Measurements from ENCODE around the gene KLK4.

KLK4 gene

DNA sequence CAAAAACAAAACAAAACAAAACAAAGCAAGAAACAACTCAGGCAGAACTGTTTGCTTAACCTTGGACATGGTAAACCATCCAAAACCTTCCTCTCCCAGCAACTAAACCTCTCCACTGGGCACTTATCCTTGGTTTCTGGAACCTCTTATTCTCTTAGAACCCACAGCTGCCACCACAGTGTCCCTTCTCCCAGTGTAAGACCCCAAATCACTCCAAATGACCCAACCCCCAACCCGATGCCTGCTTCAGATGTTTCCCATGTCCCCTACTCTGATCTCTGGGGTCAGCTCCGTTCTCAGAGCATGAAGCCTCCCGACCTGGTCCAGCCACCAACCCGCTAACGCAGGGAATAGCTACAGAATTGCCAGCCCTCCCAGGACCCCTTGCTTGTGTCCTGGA, 37.0 kb downstream of the KLK4 start:
- TF ChIP-seq, protein P1, sequence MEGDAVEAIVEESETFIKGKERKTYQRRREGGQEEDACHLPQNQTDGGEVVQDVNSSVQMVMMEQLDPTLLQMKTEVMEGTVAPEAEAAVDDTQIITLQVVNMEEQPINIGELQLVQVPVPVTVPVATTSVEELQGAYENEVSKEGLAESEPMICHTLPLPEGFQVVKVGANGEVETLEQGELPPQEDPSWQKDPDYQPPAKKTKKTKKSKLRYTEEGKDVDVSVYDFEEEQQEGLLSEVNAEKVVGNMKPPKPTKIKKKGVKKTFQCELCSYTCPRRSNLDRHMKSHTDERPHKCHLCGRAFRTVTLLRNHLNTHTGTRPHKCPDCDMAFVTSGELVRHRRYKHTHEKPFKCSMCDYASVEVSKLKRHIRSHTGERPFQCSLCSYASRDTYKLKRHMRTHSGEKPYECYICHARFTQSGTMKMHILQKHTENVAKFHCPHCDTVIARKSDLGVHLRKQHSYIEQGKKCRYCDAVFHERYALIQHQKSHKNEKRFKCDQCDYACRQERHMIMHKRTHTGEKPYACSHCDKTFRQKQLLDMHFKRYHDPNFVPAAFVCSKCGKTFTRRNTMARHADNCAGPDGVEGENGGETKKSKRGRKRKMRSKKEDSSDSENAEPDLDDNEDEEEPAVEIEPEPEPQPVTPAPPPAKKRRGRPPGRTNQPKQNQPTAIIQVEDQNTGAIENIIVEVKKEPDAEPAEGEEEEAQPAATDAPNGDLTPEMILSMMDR (IDR thresholded peaks at IDR 0.05; ENCODE audit: insufficient read depth, low read length, poor library complexity, severe bottlenecking) = no peak
- H3K36me3 ChIP-seq (ENCODE audit: control insufficient read depth, insufficient read depth, low read length) = no peaks in the 10 kb centered on the region
- no peaks in the 10 kb centered on the region for H3K27me3 ChIP-seq (replicated peaks; ENCODE audit: control insufficient read depth, insufficient read depth, low read length)
- DNase-seq (ENCODE audit: extremely low read depth, insufficient read length) = no peak
- H3K4me3 ChIP-seq (replicated peaks; ENCODE audit: low read depth, low read length) = no peak overlapping the region

DNA sequence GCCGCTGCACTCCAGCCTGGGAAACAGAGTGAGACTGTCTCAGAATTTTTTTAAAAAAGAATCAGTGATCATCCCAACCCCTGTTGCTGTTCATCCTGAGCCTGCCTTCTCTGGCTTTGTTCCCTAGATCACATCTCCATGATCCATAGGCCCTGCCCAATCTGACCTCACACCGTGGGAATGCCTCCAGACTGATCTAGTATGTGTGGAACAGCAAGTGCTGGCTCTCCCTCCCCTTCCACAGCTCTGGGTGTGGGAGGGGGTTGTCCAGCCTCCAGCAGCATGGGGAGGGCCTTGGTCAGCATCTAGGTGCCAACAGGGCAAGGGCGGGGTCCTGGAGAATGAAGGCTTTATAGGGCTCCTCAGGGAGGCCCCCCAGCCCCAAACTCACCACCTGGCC, 38.1 kb downstream of the KLK4 start, which contains the start of gene KLK2:
Gene KLK2, plus strand, starts transcription at position 384 of the 400 bp plus-strand sequence. CDS start 35 bp downstream, outside the sequence.
- Histone ChIP-seq H3K4me3 (replicated peaks; ENCODE audit: low read depth, low read length) (no peak within 1 kb of the TSS), H3K27me3 (replicated peaks; ENCODE audit: control insufficient read depth, insufficient read depth, low read length) (no peaks in the 10 kb centered on the region), H3K36me3 (ENCODE audit: control insufficient read depth, insufficient read depth, low read length) (no peaks in the 10 kb centered on the region)
- no peak for DNase-seq (ENCODE audit: extremely low read depth, insufficient read length)
- TF ChIP-seq, protein P1 (IDR thresholded peaks at IDR 0.05; ENCODE audit: insufficient read depth, low read length, poor library complexity, severe bottlenecking) = no peak

DNA sequence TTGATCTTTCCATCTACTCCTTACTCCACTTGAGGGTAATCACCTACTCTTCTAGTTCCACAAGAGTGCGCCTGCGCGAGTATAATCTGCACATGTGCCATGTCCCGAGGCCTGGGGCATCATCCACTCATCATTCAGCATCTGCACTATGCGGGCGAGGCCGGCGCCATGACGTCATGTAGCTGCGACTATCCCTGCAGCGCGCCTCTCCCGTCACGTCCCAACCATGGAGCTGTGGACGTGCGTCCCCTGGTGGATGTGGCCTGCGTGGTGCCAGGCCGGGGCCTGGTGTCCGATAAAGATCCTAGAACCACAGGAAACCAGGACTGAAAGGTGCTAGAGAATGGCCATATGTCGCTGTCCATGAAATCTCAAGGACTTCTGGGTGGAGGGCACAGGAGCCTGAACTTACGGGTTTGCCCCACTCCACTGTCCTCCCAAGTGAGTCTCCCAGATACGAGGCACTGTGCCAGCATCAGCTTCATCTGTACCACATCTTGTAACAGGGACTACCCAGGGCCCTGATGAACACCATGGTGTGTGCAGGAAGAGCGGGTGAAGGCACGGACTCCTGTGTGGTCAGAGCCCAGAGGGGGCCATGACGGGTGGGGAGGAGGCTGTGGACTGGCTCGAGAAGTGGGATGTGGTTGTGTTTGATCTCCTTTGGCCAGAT, 40.6 kb downstream of the KLK4 start:
- H3K4me3 ChIP-seq (replicated peaks; ENCODE audit: low read depth, low read length) = peak overlapping the region; percentile 49
- no peaks in the 10 kb centered on the region for H3K36me3 ChIP-seq (ENCODE audit: control insufficient read depth, insufficient read depth, low read length)
- TF ChIP-seq, protein P1 (IDR thresholded peaks at IDR 0.05; ENCODE audit: insufficient read depth, low read length, poor library complexity, severe bottlenecking) = peak; percentile 79
- DNase-seq (ENCODE audit: extremely low read depth, insufficient read length) = peak; percentile 64
- H3K27me3 ChIP-seq (replicated peaks; ENCODE audit: control insufficient read depth, insufficient read depth, low read length) = no peaks in the 10 kb centered on the region

DNA sequence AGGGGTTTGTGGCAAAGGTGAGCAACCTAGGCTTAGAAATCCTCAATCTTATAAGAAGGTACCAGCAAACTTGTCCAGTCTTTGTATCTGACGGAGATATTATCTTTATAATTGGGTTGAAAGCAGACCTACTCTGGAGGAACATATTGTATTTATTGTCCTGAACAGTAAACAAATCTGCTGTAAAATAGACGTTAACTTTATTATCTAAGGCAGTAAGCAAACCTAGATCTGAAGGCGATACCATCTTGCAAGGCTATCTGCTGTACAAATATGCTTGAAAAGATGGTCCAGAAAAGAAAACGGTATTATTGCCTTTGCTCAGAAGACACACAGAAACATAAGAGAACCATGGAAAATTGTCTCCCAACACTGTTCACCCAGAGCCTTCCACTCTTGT, 41.7 kb downstream of the KLK4 start:
- DNase-seq (ENCODE audit: extremely low read depth, insufficient read length) = no peak
- Histone ChIP-seq H3K36me3 (ENCODE audit: control insufficient read depth, insufficient read depth, low read length) (no peaks in the 10 kb centered on the region), H3K27me3 (replicated peaks; ENCODE audit: control insufficient read depth, insufficient read depth, low read length) (no peaks in the 10 kb centered on the region), H3K4me3 (replicated peaks; ENCODE audit: low read depth, low read length) (no peak overlapping the region)
- TF ChIP-seq, protein P1 (IDR thresholded peaks at IDR 0.05; ENCODE audit: insufficient read depth, low read length, poor library complexity, severe bottlenecking) = no peak

DNA sequence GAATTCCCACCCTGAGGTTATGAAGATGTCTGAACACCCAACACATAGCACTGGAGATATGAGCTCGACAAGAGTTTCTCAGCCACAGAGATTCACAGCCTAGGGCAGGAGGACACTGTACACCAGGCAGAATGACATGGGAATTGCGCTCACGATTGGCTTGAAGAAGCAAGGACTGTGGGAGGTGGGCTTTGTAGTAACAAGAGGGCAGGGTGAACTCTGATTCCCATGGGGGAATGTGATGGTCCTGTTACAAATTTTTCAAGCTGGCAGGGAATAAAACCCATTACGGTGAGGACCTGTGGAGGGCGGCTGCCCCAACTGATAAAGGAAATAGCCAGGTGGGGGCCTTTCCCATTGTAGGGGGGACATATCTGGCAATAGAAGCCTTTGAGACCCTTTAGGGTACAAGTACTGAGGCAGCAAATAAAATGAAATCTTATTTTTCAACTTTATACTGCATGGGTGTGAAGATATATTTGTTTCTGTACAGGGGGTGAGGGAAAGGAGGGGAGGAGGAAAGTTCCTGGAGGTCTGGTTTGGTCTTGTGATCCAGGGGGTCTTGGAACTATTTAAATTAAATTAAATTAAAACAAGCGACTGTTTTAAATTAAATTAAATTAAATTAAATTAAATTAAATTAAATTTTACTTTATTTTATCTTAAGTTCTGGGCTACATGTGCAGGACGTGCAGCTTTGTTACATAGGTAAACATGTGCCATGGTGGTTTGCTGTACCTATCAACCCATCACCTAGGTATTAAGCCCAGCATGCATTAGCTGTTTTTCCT, 49.5 kb downstream of the KLK4 start:
- Histone ChIP-seq H3K27me3 (replicated peaks; ENCODE audit: control insufficient read depth, insufficient read depth, low read length) (no peaks in the 10 kb centered on the region), H3K4me3 (replicated peaks; ENCODE audit: low read depth, low read length) (no peak overlapping the region), H3K36me3 (ENCODE audit: control insufficient read depth, insufficient read depth, low read length) (no peaks in the 10 kb centered on the region)
- DNase-seq (ENCODE audit: extremely low read depth, insufficient read length) = no peak
- TF ChIP-seq, protein P1 (IDR thresholded peaks at IDR 0.05; ENCODE audit: insufficient read depth, low read length, poor library complexity, severe bottlenecking) = no peak

Data from GM06990 (cell line).